GM18868 (cell line): Measurements from ENCODE around the gene MTG2.

Experiments used
- ATAC-seq: cut with Tn5 transposase; IDR thresholded peaks from one replicate; pipeline ENCODE4 v1.9.1; 2021; ENCODE audit warnings: mild to moderate bottlenecking, moderate library complexity; ENCODE audit not compliant: unreplicated experiment

MTG2 gene

DNA sequence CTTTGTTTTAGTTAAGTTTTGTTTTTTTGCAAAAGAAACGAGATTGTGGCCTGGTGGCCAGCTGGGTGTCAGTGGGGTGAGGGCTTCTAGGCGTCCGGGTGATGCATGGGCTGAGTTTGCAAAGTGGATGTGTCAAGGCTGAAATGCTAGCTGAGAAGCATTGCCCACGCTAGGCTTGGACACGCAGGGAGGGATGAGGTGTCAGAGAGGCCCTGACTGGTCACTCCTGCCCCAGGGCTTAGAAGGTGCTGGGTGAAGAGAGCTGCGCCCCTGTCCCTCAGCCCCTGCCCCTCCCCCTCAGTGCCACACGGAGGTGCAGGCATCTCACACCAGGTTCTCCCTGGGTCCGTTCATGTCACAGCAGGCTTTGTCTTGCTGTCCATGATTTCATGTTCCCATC, 63.6 kb downstream of the MTG2 start:
- ATAC-seq = no peak

DNA sequence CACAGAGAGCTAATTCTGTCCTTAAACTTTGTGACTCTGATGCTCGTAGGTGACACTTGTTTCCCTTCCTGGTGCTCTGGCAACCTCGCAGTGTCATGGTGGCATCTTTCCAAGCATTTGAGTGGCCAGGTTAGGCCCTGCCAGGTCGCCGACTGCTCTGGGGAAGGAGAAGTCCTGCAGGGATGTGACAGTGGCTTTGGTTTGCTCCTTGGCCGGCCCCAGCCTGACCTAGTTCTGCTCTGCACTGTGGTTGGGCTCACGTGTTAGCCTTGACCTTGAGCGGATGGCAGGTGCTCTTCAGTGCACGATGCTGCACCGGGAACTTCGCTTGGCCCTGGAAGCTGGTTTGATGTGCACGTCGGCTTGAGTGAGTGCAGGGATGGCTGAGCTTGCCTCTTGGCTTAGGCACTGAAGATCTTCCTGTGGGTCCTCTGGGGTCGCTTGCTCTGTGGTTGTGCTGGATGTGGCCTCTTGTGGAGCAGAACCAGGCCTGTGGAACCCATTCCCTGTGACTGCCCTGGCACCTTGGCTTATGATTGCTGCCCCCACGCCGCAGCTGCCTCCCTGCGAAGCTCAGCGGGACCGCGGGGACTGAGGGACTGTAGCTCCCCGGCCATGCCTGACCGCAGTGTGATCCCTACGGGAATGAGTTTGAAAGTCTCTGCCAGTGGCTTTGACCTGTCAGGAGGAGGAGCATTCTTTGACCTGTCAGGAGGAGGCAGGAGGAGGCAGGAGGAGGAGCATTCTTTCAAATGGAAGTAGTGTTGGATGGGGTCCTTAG, 64.2 kb downstream of the MTG2 start:
- ATAC-seq = no peak

DNA sequence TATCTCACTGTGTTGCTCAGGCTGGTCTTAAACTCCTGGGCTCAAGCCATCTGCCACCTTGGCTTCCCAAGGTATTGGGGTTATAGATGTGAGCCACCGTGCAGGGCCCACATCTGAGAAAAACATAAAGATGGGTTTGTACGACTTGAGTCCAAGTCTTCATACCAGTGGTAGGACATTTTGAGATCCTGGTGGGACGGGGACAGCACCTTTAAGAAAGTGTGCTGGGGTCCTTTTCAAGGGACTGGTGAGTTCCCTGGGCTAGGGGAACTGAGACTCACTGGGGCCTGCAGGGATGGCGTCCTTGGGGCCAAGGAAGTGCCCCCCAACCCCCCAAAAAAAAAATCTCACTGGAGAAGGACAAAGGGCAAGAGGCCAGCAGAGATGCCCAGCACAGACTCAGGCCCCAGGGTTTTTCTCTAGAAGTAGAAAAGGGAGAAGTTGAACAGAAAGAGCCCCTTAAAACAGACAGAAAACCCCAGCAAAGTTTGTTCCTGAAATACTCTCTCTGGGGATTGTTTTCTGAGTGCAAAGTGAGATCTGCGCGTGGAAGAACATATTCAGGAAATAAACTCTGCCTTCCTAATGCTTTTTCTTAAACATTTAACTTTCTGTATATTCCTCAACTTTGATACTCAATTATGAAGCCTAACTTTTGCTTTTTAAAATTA, 66.2 kb downstream of the MTG2 start:
- ATAC-seq = no peak

- no peak for ATAC-seq
Measured at GRCh38 chr20:62252342-62252966, 69.6 kb downstream of the MTG2 start.
